Measurements from ENCODE around the gene IL33. TPM values are rescaled to one million over a fixed set of nuclear protein-coding genes. Genes with fewer than 3 reads are reported as not detected.

The IL33 gene
- total and polyA plus RNA-seq, 2 donors (not counting 1 experiment from before 2014, with no cell fraction given): not detected

- Histone ChIP-seq H3K4me3 (ENCODE audit: control extremely low read depth in 1 of 5, extremely low read depth in 1 of 5, insufficient read depth in 1 of 5, low read depth in 2 of 5, low read length in 4 of 5) (no peak overlapping the region), H4K20me1 (ENCODE audit: control insufficient read depth, insufficient read depth, low read length, poor library complexity, severe bottlenecking) (no peaks in the 10 kb centered on the region), H3K36me3 (replicated peaks in 1 of 2; ENCODE audit: control extremely low read depth in 1 of 2, control insufficient read depth in 1 of 2, extremely low read depth in 1 of 2, insufficient read depth in 2 of 2, low read length in 1 of 2) (no peaks in the 10 kb centered on the region), H2AFZ (ENCODE audit: insufficient read depth, low read depth, low read length, poor library complexity, severe bottlenecking) (no peak overlapping the region), H3K4me1 (ENCODE audit: control insufficient read depth in 2 of 2, insufficient read depth in 2 of 2, low read length in 2 of 2) (no peaks in the 10 kb centered on the region), H3K9ac (ENCODE audit: low read length) (no peak overlapping the region), H3K27ac (ENCODE audit: low read length in 2 of 2) (no peak overlapping the region), H3K4me2 (replicated peaks; ENCODE audit: low read depth, low read length, poor library complexity, severe bottlenecking) (no peak overlapping the region), H3K27me3 (replicated peaks in 1 of 4; ENCODE audit: control extremely low read depth in 1 of 4, control insufficient read depth in 3 of 4, insufficient read depth in 4 of 4, low read length in 3 of 4) (peaks cover 0 to 11% (median 0%) of the 10 kb centered on the region in 4 experiments), H3K9me3 (ENCODE audit: control extremely low read depth in 1 of 3, control insufficient read depth in 2 of 3, insufficient read depth in 1 of 3, low read length in 2 of 3) (peaks cover 0 to 4% (median 0%) of the 10 kb centered on the region in 3 donors), H3K79me2 (ENCODE audit: control insufficient read depth, insufficient read depth, low read length) (no peaks in the 10 kb centered on the region)
- no peak for ATAC-seq (ENCODE audit: low read depth)
- ChIA-PET CTCF (no interaction called here), POLR2A (no interaction called here)
- TF ChIP-seq EZH2 (IDR thresholded peaks at IDR 0.05; ENCODE audit: borderline replicate concordance, insufficient read depth, low read depth, low read length, poor library complexity, severe bottlenecking) (no peak), CTCF (IDR thresholded peaks at IDR 0.05) (no peak)
- H3K9me3 Mint-ChIP-seq (ENCODE audit: insufficient read depth): no peaks in the 10 kb centered on the region
- H3K27ac Mint-ChIP-seq: no peak overlapping the region
- WGBS (ENCODE audit: insufficient coverage): 100% methylated on average over 1 of the region's 3 CpGs
- no peaks in the 10 kb centered on the region for H3K4me1 Mint-ChIP-seq
- H3K27me3 Mint-ChIP-seq: peaks cover 24% of the 10 kb centered on the region
- intact Hi-C loops (cut with micrococcal nuclease): no loop called here
- no peak overlapping the region for H3K4me3 Mint-ChIP-seq
- DNase-seq: no peak
Measured at GRCh38 chr9:6271508-6272228, 56.1 kb downstream of the IL33 start.

- Histone ChIP-seq H3K4me2 (replicated peaks; ENCODE audit: low read depth, low read length, poor library complexity, severe bottlenecking) (no peak overlapping the region), H3K4me3 (ENCODE audit: control extremely low read depth in 1 of 5, extremely low read depth in 1 of 5, insufficient read depth in 1 of 5, low read depth in 2 of 5, low read length in 4 of 5) (no peak overlapping the region), H3K4me1 (ENCODE audit: control insufficient read depth in 2 of 2, insufficient read depth in 2 of 2, low read length in 2 of 2) (no peaks in the 10 kb centered on the region), H4K20me1 (ENCODE audit: control insufficient read depth, insufficient read depth, low read length, poor library complexity, severe bottlenecking) (no peaks in the 10 kb centered on the region), H3K27me3 (replicated peaks in 1 of 4; ENCODE audit: control extremely low read depth in 1 of 4, control insufficient read depth in 3 of 4, insufficient read depth in 4 of 4, low read length in 3 of 4) (peaks cover 0 to 11% (median 0%) of the 10 kb centered on the region in 4 experiments), H3K79me2 (ENCODE audit: control insufficient read depth, insufficient read depth, low read length) (no peaks in the 10 kb centered on the region), H3K9me3 (ENCODE audit: control extremely low read depth in 1 of 3, control insufficient read depth in 2 of 3, insufficient read depth in 1 of 3, low read length in 2 of 3) (no peaks in the 10 kb centered on the region), H2AFZ (ENCODE audit: insufficient read depth, low read depth, low read length, poor library complexity, severe bottlenecking) (no peak overlapping the region), H3K27ac (ENCODE audit: low read length in 2 of 2) (no peak overlapping the region), H3K9ac (ENCODE audit: low read length) (no peak overlapping the region), H3K36me3 (replicated peaks in 1 of 2; ENCODE audit: control extremely low read depth in 1 of 2, control insufficient read depth in 1 of 2, extremely low read depth in 1 of 2, insufficient read depth in 2 of 2, low read length in 1 of 2) (no peaks in the 10 kb centered on the region)
- ChIA-PET CTCF (no interaction called here), POLR2A (no interaction called here)
- Mint-ChIP-seq H3K27me3 (peaks cover 24% of the 10 kb centered on the region), H3K9me3 (ENCODE audit: insufficient read depth) (no peaks in the 10 kb centered on the region), H3K4me3 (no peak overlapping the region), H3K27ac (no peak overlapping the region), H3K4me1 (no peaks in the 10 kb centered on the region)
- intact Hi-C loops (cut with micrococcal nuclease): no loop called here
- TF ChIP-seq EZH2 (IDR thresholded peaks at IDR 0.05; ENCODE audit: borderline replicate concordance, insufficient read depth, low read depth, low read length, poor library complexity, severe bottlenecking): no peak
- no peak for TF ChIP-seq CTCF (IDR thresholded peaks at IDR 0.05)
- ATAC-seq (ENCODE audit: low read depth) (no peak), DNase-seq (no peak)
Measured at GRCh38 chr9:6272229-6272598, 56.6 kb downstream of the IL33 start.

All from B cell (primary cell).